ENCODE results near the gene SEPHS2. TPM values are rescaled to one million over a fixed set of nuclear protein-coding genes. Genes with fewer than 3 reads are reported as not detected.
A peak's percentile ranks its signal among the peaks of the same experiment; 100 is the strongest.

The SEPHS2 gene
- total RNA-seq, 1 donor from 2014 or later: 42.6 TPM

DNA sequence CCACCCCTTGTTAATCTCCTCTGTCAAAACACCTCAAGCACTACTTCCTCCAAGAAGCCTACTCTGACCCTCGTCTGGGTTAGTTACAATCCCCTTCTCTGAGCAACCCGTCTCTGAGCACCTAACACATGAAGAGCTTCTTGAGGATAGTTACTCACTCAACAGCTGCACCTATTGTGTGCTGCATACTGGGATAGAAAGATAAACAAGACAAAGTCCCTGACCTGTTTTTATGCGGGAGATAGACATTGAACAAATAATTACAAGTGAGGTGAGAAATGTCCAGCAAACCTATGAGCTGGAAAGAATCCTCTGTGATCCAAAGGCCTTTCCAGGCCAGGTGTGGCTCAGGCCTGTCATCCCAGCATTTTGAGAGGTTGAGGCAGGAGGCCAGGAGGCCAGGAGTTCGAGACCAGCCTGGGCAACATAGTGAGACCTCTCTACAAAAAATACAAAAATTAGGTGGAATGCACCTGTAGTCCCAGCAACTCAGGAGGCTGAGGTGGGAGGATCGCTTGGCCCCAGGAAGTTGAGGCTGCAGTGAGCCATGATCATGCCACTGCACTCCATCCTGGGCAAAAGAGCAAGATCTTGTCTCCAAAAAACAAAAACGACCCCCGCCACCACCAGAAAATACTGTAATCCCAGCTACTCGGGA is 43.8 kb downstream of the SEPHS2 start:
- DNase-seq (ENCODE audit: low spot score, unreplicated experiment): no peak
- peak overlapping the region; percentile 65 for H3K27ac Mint-ChIP-seq
- peak overlapping the region; percentile 77 for H3K4me3 Mint-ChIP-seq (ENCODE audit: low read depth)
- peaks cover 16% of the 10 kb centered on the region for H3K4me1 Mint-ChIP-seq (ENCODE audit: low read depth)
- H3K9me3 Mint-ChIP-seq (ENCODE audit: low read depth): no peaks in the 10 kb centered on the region
- H3K27me3 Mint-ChIP-seq: no peaks in the 10 kb centered on the region
- TF ChIP-seq, protein P1, sequence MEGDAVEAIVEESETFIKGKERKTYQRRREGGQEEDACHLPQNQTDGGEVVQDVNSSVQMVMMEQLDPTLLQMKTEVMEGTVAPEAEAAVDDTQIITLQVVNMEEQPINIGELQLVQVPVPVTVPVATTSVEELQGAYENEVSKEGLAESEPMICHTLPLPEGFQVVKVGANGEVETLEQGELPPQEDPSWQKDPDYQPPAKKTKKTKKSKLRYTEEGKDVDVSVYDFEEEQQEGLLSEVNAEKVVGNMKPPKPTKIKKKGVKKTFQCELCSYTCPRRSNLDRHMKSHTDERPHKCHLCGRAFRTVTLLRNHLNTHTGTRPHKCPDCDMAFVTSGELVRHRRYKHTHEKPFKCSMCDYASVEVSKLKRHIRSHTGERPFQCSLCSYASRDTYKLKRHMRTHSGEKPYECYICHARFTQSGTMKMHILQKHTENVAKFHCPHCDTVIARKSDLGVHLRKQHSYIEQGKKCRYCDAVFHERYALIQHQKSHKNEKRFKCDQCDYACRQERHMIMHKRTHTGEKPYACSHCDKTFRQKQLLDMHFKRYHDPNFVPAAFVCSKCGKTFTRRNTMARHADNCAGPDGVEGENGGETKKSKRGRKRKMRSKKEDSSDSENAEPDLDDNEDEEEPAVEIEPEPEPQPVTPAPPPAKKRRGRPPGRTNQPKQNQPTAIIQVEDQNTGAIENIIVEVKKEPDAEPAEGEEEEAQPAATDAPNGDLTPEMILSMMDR (IDR thresholded peaks at IDR 0.05; ENCODE audit: unreplicated experiment): no peak
- peaks cover 8% of the 10 kb centered on the region for H3K36me3 Mint-ChIP-seq (ENCODE audit: insufficient read depth)

- TF ChIP-seq, protein P1 (IDR thresholded peaks at IDR 0.05; ENCODE audit: unreplicated experiment): no peak
- no peaks in the 10 kb centered on the region for H3K27me3 Mint-ChIP-seq
- H3K4me3 Mint-ChIP-seq (ENCODE audit: low read depth): peak overlapping the region; percentile 77
- peaks cover 20% of the 10 kb centered on the region for H3K4me1 Mint-ChIP-seq (ENCODE audit: low read depth)
- peak overlapping the region; percentile 97 for H3K27ac Mint-ChIP-seq
- no peaks in the 10 kb centered on the region for H3K9me3 Mint-ChIP-seq (ENCODE audit: low read depth)
- H3K36me3 Mint-ChIP-seq (ENCODE audit: insufficient read depth): peaks cover 9% of the 10 kb centered on the region
- DNase-seq (ENCODE audit: low spot score, unreplicated experiment): no peak
Observed at GRCh38 chr16:30399435-30400186, 46.1 kb downstream of the SEPHS2 start.

DNA sequence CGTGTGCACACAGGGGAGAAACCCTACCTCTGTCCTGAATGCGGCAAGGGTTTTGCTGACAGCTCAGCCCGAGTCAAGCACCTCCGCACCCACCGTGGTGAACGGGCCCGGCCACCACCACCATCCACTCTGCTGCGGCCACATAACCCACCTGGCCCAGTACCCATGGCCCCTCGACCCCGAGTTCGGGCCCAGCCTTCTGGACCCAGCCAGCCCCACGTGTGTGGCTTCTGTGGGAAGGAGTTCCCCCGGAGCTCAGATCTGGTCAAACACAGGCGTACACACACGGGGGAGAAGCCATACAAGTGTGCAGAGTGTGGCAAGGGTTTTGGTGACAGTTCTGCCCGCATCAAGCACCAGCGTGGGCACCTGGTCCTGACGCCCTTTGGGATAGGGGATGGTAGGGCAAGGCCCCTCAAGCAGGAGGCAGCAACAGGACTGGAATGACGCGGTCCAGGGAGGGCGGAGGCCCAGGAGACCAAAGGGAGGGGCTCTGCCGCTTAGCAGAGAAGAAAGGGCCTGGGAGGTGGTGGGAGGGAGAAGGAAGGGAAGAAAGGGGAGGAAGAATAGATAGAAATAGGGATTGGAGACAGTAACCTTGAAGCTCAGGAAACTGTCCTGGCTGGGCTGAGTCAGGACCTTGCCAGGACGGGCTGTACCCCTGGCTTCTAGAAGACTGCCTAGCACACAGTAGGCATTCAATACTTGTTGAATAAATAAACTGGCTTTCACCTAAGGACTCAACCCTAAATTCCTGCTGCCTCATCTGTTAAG is 46.8 kb downstream of the SEPHS2 start:
- Mint-ChIP-seq H3K4me1 (ENCODE audit: low read depth) (peaks cover 26% of the 10 kb centered on the region), H3K27me3 (no peaks in the 10 kb centered on the region), H3K36me3 (ENCODE audit: insufficient read depth) (peaks cover 9% of the 10 kb centered on the region), H3K4me3 (ENCODE audit: low read depth) (peak overlapping the region; percentile 57), H3K9me3 (ENCODE audit: low read depth) (no peaks in the 10 kb centered on the region), H3K27ac (peak overlapping the region; percentile 49)
- DNase-seq (ENCODE audit: low spot score, unreplicated experiment): no peak
- TF ChIP-seq, protein P1 (IDR thresholded peaks at IDR 0.05; ENCODE audit: unreplicated experiment): no peak

DNA sequence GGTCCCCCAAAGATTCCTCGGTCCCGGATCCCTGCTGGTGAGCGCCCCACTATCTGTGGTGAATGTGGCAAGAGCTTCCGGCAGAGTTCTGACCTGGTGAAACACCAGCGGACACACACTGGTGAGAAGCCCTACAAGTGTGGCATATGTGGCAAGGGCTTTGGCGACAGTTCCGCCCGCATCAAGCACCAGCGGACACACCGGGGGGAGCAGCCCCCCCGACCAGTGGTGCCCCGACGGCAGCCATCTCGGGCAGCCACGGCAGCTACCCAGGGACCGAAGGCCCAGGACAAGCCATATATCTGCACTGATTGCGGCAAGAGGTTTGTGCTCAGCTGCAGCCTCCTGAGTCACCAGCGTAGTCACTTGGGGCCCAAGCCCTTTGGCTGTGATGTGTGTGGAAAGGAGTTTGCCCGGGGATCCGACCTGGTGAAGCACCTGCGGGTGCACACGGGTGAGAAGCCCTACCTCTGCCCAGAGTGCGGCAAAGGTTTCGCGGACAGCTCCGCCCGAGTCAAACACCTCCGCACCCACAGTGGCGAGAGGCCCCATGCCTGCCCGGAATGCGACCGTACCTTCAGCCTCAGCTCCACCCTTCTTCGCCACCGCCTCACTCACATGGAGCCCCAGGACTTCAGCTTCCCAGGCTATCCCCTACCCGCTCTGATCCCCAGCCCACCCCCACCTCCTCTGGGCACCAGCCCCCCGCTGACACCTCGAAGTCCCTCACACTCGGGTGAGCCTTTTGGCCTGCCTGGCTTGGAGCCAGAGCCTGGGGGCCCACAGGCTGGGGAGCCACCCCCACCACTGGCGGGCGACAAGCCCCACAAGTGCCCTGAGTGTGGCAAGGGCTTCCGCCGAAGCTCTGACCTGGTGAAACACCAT is 47.7 kb downstream of the SEPHS2 start:
- no peak for DNase-seq (ENCODE audit: low spot score, unreplicated experiment)
- TF ChIP-seq, protein P1 (IDR thresholded peaks at IDR 0.05; ENCODE audit: unreplicated experiment): no peak
- H3K9me3 Mint-ChIP-seq (ENCODE audit: low read depth): no peaks in the 10 kb centered on the region
- H3K27me3 Mint-ChIP-seq: no peaks in the 10 kb centered on the region
- H3K4me1 Mint-ChIP-seq (ENCODE audit: low read depth): peaks cover 29% of the 10 kb centered on the region
- peaks cover 9% of the 10 kb centered on the region for H3K36me3 Mint-ChIP-seq (ENCODE audit: insufficient read depth)
- no peak overlapping the region for H3K4me3 Mint-ChIP-seq (ENCODE audit: low read depth)
- H3K27ac Mint-ChIP-seq: no peak overlapping the region
